CD4-positive, alpha-beta T cell (primary cell): Measurements from ENCODE around the gene IL31. TPM values are rescaled to one million over a fixed set of nuclear protein-coding genes. Genes with fewer than 3 reads are reported as not detected.

ENCODE experiments used
- ATAC-seq: fragments of 200-7000 bp; cut with Tn5 transposase; one replicate; pipeline ENCODE4 v1.10.0; 2022; ENCODE audit warnings: mild to moderate bottlenecking; ENCODE audit not compliant: poor library complexity
- CTCF ChIA-PET: fragments of 350-600 bp; sonication (Branson Sonifier 250); formaldehyde crosslinking; loops from one replicate; lab custom pipeline; 2021; ENCODE audit warnings: antibody characterized with exemption, inconsistent platforms; lab: Charles Lee
- POLR2A ChIA-PET: fragments of 350-600 bp; sonication (Branson Sonifier 250); formaldehyde crosslinking; loops from one replicate; lab custom pipeline; 2021; ENCODE audit warnings: antibody characterized with exemption, inconsistent platforms; lab: Charles Lee
- DNase-seq, 14 experiments: peaks; one replicate each; pipeline ENCODE4 v3.0.0-alpha.2; 2013 to 2020; ENCODE audit warnings: mixed read lengths in 2 of 14
- H3K27ac ChIP-seq, 2 donors: one replicate each; pipeline versions ENCODE4 v1.5.1 to v1.7.0; 2013; ENCODE audit warnings: low read length in 2 of 2, low read depth in 1 of 2, mild to moderate bottlenecking in 1 of 2
- H3K27me3 ChIP-seq, 2 experiments: 1 replicate in 1 of 2; 2 replicates in 1 of 2; pipeline versions ENCODE4 v1.6.1 to v1.7.0; 2013; ENCODE audit warnings: low read length in 2 of 2, control low read depth in 1 of 2, mild to moderate bottlenecking in 1 of 2, moderate library complexity in 1 of 2; ENCODE audit not compliant: insufficient read depth in 2 of 2, control insufficient read depth in 1 of 2
- H3K36me3 ChIP-seq: one replicate; pipeline ENCODE4 v1.6.1; 2013; ENCODE audit warnings: low read length, control low read depth; ENCODE audit not compliant: insufficient read depth
- H3K4me1 ChIP-seq: one replicate; pipeline ENCODE4 v1.6.1; 2013; ENCODE audit warnings: low read length, control low read depth; ENCODE audit not compliant: insufficient read depth
- H3K4me3 ChIP-seq: one replicate; pipeline ENCODE4 v1.5.1; 2013; ENCODE audit warnings: mild to moderate bottlenecking, low read length, moderate library complexity
- H3K9me3 ChIP-seq, 2 experiments: 1 replicate in 1 of 2; 2 replicates in 1 of 2; pipeline versions ENCODE4 v1.6.1 to v1.7.0; 2013; ENCODE audit warnings: low read length in 2 of 2, mild to moderate bottlenecking in 2 of 2, control low read depth in 1 of 2, moderate library complexity in 1 of 2; ENCODE audit not compliant: control insufficient read depth in 1 of 2, insufficient read depth in 1 of 2
- H3K27ac Mint-ChIP-seq: one replicate; pipeline ENCODE4 v1.8.0; 2020; ENCODE audit warnings: mixed read lengths
- H3K27me3 Mint-ChIP-seq: one replicate; pipeline ENCODE4 v1.8.0; 2021; ENCODE audit warnings: mixed read lengths
- H3K36me3 Mint-ChIP-seq: one replicate; pipeline ENCODE4 v1.8.0; 2021; ENCODE audit warnings: low read depth, mixed read lengths
- H3K4me1 Mint-ChIP-seq: one replicate; pipeline ENCODE4 v1.8.0; 2021; ENCODE audit warnings: low read depth, mixed read lengths
- H3K4me3 Mint-ChIP-seq: one replicate; pipeline ENCODE4 v1.8.0; 2020; ENCODE audit warnings: mild to moderate bottlenecking, mixed read lengths
- H3K9me3 Mint-ChIP-seq: one replicate; pipeline ENCODE4 v1.8.0; 2020; ENCODE audit warnings: mixed read lengths
- CTCF ChIP-seq: fragments of 200-600 bp; IDR thresholded peaks from one replicate; pipeline ENCODE4 v1.8.0; 2022; ENCODE audit warnings: antibody characterized with exemption, mild to moderate bottlenecking
- intact Hi-C, 2 experiments: fragments of 100-400 bp; cut with DNase I in 1 of 2; cut with micrococcal nuclease in 1 of 2; formaldehyde crosslinking; loops; one replicate each; pipeline versions ENCODE4 v1.15.1 to v1.9.0; 2023 to 2025; cut with DNase I, micrococcal nuclease
- total RNA-seq, 174 experiments: library from RNA in 2 of 174; stranded (reverse) in 2 of 174; gene quantifications; one replicate each; pipeline ENCODE4 v1.2.3 and lab custom pipeline; 2021 to 2026

Gene IL31
- total RNA-seq, 2 experiments from 2014 or later, result not detected

- H3K27ac ChIP-seq, result no peak overlapping the region
- no peak for TF ChIP-seq CTCF
- peaks cover 4% of the 10 kb centered on the region for H3K4me1 ChIP-seq
- ChIA-PET CTCF (no interaction called here), POLR2A (no interaction called here)
- Mint-ChIP-seq H3K36me3 (no peaks in the 10 kb centered on the region), H3K27me3 (no peaks in the 10 kb centered on the region), H3K4me3 (no peak overlapping the region), H3K27ac (no peak overlapping the region), H3K9me3 (no peaks in the 10 kb centered on the region), H3K4me1 (no peaks in the 10 kb centered on the region)
- intact Hi-C loops, result no loop called here
- ATAC-seq (no peak), DNase-seq (peak in 1 of 14 experiments; percentile 43)
- no peaks in the 10 kb centered on the region for H3K36me3 ChIP-seq
- no peak overlapping the region for H3K4me3 ChIP-seq
- no peaks in the 10 kb centered on the region for H3K9me3 ChIP-seq
- H3K27me3 ChIP-seq, result no peaks in the 10 kb centered on the region
Measured at GRCh38 chr12:122166422-122167349, 7.3 kb downstream of the IL31 start.

- ChIA-PET CTCF (no interaction called here), POLR2A (no interaction called here)
- no peaks in the 10 kb centered on the region for H3K27me3 ChIP-seq
- Mint-ChIP-seq H3K9me3 (no peaks in the 10 kb centered on the region), H3K4me3 (no peak overlapping the region), H3K36me3 (no peaks in the 10 kb centered on the region), H3K4me1 (no peaks in the 10 kb centered on the region), H3K27me3 (no peaks in the 10 kb centered on the region), H3K27ac (no peak overlapping the region)
- intact Hi-C loops, result no loop called here
- H3K36me3 ChIP-seq, result no peaks in the 10 kb centered on the region
- no peak for TF ChIP-seq CTCF
- H3K27ac ChIP-seq, result no peak overlapping the region
- DNase-seq (peak in 1 of 14 experiments; percentile 27), ATAC-seq (no peak)
- no peaks in the 10 kb centered on the region for H3K9me3 ChIP-seq
- no peak overlapping the region for H3K4me3 ChIP-seq
- peaks cover 4% of the 10 kb centered on the region for H3K4me1 ChIP-seq
Measured at GRCh38 chr12:122162976-122163375, 11.0 kb downstream of the IL31 start.

GRCh38 chr12:122161682-122162081, 12.3 kb downstream of the IL31 start:
- Mint-ChIP-seq H3K4me3 (no peak overlapping the region), H3K36me3 (no peaks in the 10 kb centered on the region), H3K9me3 (no peaks in the 10 kb centered on the region), H3K27ac (no peak overlapping the region), H3K4me1 (no peaks in the 10 kb centered on the region), H3K27me3 (no peaks in the 10 kb centered on the region)
- Histone ChIP-seq H3K27me3 (no peaks in the 10 kb centered on the region), H3K27ac (no peak overlapping the region), H3K4me1 (peaks cover 4% of the 10 kb centered on the region), H3K9me3 (no peaks in the 10 kb centered on the region), H3K4me3 (no peak overlapping the region), H3K36me3 (no peaks in the 10 kb centered on the region)
- ChIA-PET POLR2A (no interaction called here), CTCF (no interaction called here)
- TF ChIP-seq CTCF, result no peak
- DNase-seq, result peak in 2 of 14 experiments; percentile 24 to 69
- ATAC-seq, result no peak
- intact Hi-C loops, result no loop called here
